ENCODE data around the gene MC1R. TPM values are rescaled to one million over a fixed set of nuclear protein-coding genes. Genes with fewer than 3 reads are reported as not detected.

The MC1R gene
- total and polyA plus RNA-seq, 2 donors (not counting 1 experiment from before 2014, with no cell fraction given) = 2.9 to 4.3 TPM

- no peak overlapping the region for H3K4me3 ChIP-seq (replicated peaks in 1 of 4; ENCODE audit: control extremely low read depth in 1 of 4, insufficient read depth in 1 of 4, low read depth in 3 of 4, low read length in 4 of 4)
- no peak overlapping the region for H3K4me2 ChIP-seq (ENCODE audit: extremely low read depth, insufficient read depth, low read length)
- no peak overlapping the region for H3K27ac ChIP-seq (ENCODE audit: insufficient read depth, low read length)
- H3K9ac ChIP-seq (ENCODE audit: insufficient read depth, low read length) = no peak overlapping the region
- H3K27me3 ChIP-seq (ENCODE audit: control insufficient read depth, insufficient read depth, low read length) = no peaks in the 10 kb centered on the region
- peaks cover 3% of the 10 kb centered on the region for H3K4me1 ChIP-seq (ENCODE audit: control insufficient read depth, extremely low read depth, insufficient read depth, low read length)
- peaks cover 45% of the 10 kb centered on the region for H3K36me3 ChIP-seq (ENCODE audit: control insufficient read depth, insufficient read depth, low read length)
- H3K79me2 ChIP-seq (ENCODE audit: control insufficient read depth, insufficient read depth, low read length) = no peaks in the 10 kb centered on the region
- DNase-seq (ENCODE audit: low read depth in 2 of 2) = no peak
- TF ChIP-seq EZH2 (IDR thresholded peaks at IDR 0.05; ENCODE audit: low read length, missing control alignments) = no peak
- TF ChIP-seq, protein P1, sequence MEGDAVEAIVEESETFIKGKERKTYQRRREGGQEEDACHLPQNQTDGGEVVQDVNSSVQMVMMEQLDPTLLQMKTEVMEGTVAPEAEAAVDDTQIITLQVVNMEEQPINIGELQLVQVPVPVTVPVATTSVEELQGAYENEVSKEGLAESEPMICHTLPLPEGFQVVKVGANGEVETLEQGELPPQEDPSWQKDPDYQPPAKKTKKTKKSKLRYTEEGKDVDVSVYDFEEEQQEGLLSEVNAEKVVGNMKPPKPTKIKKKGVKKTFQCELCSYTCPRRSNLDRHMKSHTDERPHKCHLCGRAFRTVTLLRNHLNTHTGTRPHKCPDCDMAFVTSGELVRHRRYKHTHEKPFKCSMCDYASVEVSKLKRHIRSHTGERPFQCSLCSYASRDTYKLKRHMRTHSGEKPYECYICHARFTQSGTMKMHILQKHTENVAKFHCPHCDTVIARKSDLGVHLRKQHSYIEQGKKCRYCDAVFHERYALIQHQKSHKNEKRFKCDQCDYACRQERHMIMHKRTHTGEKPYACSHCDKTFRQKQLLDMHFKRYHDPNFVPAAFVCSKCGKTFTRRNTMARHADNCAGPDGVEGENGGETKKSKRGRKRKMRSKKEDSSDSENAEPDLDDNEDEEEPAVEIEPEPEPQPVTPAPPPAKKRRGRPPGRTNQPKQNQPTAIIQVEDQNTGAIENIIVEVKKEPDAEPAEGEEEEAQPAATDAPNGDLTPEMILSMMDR (conservative IDR thresholded peaks at IDR 0.05 in 1 of 2, IDR thresholded peaks at IDR 0.05 in 1 of 2; ENCODE audit: low read depth in 1 of 2, low read length in 2 of 2) = no peak
- no peak overlapping the region for H2AFZ ChIP-seq (ENCODE audit: low read length)
- H3K9me3 ChIP-seq (ENCODE audit: control insufficient read depth, insufficient read depth, low read depth, low read length) = no peaks in the 10 kb centered on the region
- H4K20me1 ChIP-seq (ENCODE audit: control insufficient read depth, extremely low read depth, insufficient read depth, low read length) = no peaks in the 10 kb centered on the region
These were observed 12.3 kb upstream of the MC1R start for GRCh38 chr16:89906140-89907025.

GRCh38 chr16:89907055-89907814, 11.4 kb upstream of the MC1R start:
- TF ChIP-seq EZH2 (IDR thresholded peaks at IDR 0.05; ENCODE audit: low read length, missing control alignments) = no peak
- TF ChIP-seq, protein P1 (conservative IDR thresholded peaks at IDR 0.05 in 1 of 2, IDR thresholded peaks at IDR 0.05 in 1 of 2; ENCODE audit: low read depth in 1 of 2, low read length in 2 of 2) = no peak
- Histone ChIP-seq H3K36me3 (ENCODE audit: control insufficient read depth, insufficient read depth, low read length) (peaks cover 50% of the 10 kb centered on the region), H3K9me3 (ENCODE audit: control insufficient read depth, insufficient read depth, low read depth, low read length) (no peaks in the 10 kb centered on the region), H2AFZ (ENCODE audit: low read length) (no peak overlapping the region), H3K4me1 (ENCODE audit: control insufficient read depth, extremely low read depth, insufficient read depth, low read length) (peaks cover 3% of the 10 kb centered on the region), H3K4me2 (ENCODE audit: extremely low read depth, insufficient read depth, low read length) (no peak overlapping the region), H3K27ac (ENCODE audit: insufficient read depth, low read length) (no peak overlapping the region), H4K20me1 (ENCODE audit: control insufficient read depth, extremely low read depth, insufficient read depth, low read length) (no peaks in the 10 kb centered on the region), H3K9ac (ENCODE audit: insufficient read depth, low read length) (no peak overlapping the region), H3K4me3 (replicated peaks in 1 of 4; ENCODE audit: control extremely low read depth in 1 of 4, insufficient read depth in 1 of 4, low read depth in 3 of 4, low read length in 4 of 4) (no peak overlapping the region), H3K79me2 (ENCODE audit: control insufficient read depth, insufficient read depth, low read length) (no peaks in the 10 kb centered on the region), H3K27me3 (ENCODE audit: control insufficient read depth, insufficient read depth, low read length) (no peaks in the 10 kb centered on the region)
- no peak for DNase-seq (ENCODE audit: low read depth in 2 of 2)

DNA sequence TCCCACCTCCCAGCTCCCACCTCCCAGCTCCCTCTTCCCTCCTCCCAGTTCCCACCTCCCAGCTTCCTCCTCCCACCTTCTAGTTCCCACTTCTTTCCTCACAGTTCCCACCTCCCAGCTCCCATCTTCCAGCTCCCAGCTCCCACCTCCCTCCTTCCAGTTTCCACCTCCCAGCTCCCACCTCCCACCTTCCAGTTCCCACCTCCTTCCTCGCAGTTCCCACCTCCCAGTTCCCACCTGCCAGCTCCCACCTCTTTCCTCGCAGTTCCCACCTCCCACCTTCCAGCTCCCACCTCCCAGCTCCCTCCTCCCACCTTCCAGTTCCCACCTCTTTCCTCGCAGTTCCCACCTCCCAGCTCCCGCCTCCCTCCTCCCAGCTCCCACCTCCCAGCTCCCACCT, 10.4 kb upstream of the MC1R start:
- H3K36me3 ChIP-seq (ENCODE audit: control insufficient read depth, insufficient read depth, low read length) = peaks cover 49% of the 10 kb centered on the region
- H2AFZ ChIP-seq (ENCODE audit: low read length) = no peak overlapping the region
- TF ChIP-seq, protein P1 (conservative IDR thresholded peaks at IDR 0.05 in 1 of 2, IDR thresholded peaks at IDR 0.05 in 1 of 2; ENCODE audit: low read depth in 1 of 2, low read length in 2 of 2) = no peak
- TF ChIP-seq EZH2 (IDR thresholded peaks at IDR 0.05; ENCODE audit: low read length, missing control alignments) = no peak
- no peak overlapping the region for H3K27ac ChIP-seq (ENCODE audit: insufficient read depth, low read length)
- H3K4me2 ChIP-seq (ENCODE audit: extremely low read depth, insufficient read depth, low read length) = no peak overlapping the region
- no peak overlapping the region for H3K9ac ChIP-seq (ENCODE audit: insufficient read depth, low read length)
- H3K4me3 ChIP-seq (replicated peaks in 1 of 4; ENCODE audit: control extremely low read depth in 1 of 4, insufficient read depth in 1 of 4, low read depth in 3 of 4, low read length in 4 of 4) = no peak overlapping the region
- no peaks in the 10 kb centered on the region for H3K27me3 ChIP-seq (ENCODE audit: control insufficient read depth, insufficient read depth, low read length)
- no peaks in the 10 kb centered on the region for H3K79me2 ChIP-seq (ENCODE audit: control insufficient read depth, insufficient read depth, low read length)
- no peaks in the 10 kb centered on the region for H3K9me3 ChIP-seq (ENCODE audit: control insufficient read depth, insufficient read depth, low read depth, low read length)
- DNase-seq (ENCODE audit: low read depth in 2 of 2) = no peak
- H3K4me1 ChIP-seq (ENCODE audit: control insufficient read depth, extremely low read depth, insufficient read depth, low read length) = peaks cover 3% of the 10 kb centered on the region
- no peaks in the 10 kb centered on the region for H4K20me1 ChIP-seq (ENCODE audit: control insufficient read depth, extremely low read depth, insufficient read depth, low read length)

Data from fibroblast of lung (primary cell).